Fibroblast of skin of left quadriceps (primary cell): ENCODE measurements around the gene TUBA4B.
A peak's percentile ranks its signal among the peaks of the same experiment; 100 is the strongest.

Source experiments
- DNase-seq, 2 experiments: peaks; one replicate each; pipeline ENCODE4 v3.0.0-alpha.2; 2013; ENCODE audit warnings: low read depth in 2 of 2

Gene TUBA4B

DNA sequence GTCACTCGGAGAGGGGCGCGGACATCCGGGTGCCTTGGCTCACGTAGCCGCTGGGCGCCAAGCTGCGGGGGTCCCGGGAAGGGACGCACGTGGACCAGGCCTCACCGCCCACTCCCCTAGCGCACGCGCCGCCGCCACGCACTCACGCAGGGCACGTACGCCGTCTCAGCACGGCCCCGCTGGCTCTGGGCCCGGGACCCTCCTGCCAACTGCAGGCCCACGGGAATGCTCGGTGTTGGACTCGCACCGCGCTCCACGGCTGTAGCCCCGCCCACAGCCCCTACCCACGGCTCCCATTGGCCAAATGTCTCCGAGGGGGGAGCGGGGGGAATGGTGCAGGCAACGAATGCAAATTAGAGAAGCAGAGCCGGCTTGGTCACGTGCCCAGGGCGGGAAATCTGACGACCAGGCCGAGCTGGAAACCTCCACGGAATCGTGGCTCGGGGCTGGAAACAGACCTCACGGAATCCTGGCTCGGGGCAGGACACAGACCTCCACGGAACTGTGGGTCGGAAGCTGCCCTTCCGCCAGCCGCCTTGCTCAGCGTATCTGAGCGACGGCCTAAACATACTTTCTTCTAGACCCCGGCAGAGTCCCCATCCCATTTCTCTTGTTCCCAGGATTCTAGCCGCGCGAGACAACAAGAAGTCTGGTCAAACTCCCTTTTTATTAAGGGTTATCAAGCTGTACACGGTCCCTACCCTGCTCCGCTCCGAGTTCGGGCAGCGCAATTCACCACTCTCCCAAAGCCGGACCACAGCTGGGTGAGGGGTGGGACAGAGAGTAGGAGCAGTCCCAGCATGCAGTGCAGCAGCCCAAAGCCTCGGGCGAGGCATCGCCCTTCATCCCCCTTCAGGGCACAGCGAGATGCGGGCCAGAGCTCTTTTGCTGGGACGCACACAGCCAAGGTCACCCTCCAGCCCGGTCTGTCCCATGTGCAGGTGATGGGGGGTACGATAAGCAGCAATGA, 34.0 kb upstream of the TUBA4B start, which contains the start of gene ABCB6:
Gene ABCB6 (minus strand): TSS at position 227 of the 970 bp plus-strand sequence. CDS start 285 bp downstream, outside the sequence.
- peak; percentile 91 to 92 for DNase-seq

DNA sequence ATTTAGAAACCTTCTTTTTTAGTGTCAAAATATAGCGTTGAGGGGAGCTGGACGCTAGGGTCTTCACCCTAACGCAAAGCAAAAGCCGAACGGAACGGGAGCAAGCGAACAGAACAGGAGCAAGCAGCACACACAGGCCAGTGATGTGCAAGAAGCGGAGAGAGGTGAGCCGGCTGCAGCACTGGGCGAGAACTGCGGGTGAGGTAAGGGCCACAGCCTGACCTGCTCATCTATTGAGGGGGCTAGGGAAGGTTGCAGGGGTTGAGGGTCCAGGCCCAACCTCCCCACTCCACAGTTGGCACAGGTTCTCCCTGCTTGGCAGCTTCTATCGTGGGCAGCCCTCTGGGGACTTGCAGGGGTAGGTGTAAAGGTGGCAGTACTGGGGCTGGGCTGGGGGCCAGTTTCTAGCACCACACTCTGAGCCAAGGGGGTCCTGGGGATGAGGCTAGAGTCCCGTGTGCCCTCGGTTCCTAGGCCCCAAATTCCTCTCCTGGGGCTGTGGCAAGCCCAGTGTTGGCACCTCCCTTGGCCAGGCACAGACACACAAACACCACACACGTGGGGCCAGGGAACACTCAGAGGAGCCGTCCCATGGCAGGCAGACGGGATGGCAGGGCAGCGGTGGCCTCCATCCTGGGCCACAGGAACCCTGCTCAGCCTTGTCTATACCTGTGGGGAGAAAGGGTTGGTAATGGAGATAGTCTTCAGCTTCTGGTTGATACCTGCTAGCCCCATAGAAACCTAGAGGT, 33.1 kb upstream of the TUBA4B start:
- DNase-seq, result no peak

DNA sequence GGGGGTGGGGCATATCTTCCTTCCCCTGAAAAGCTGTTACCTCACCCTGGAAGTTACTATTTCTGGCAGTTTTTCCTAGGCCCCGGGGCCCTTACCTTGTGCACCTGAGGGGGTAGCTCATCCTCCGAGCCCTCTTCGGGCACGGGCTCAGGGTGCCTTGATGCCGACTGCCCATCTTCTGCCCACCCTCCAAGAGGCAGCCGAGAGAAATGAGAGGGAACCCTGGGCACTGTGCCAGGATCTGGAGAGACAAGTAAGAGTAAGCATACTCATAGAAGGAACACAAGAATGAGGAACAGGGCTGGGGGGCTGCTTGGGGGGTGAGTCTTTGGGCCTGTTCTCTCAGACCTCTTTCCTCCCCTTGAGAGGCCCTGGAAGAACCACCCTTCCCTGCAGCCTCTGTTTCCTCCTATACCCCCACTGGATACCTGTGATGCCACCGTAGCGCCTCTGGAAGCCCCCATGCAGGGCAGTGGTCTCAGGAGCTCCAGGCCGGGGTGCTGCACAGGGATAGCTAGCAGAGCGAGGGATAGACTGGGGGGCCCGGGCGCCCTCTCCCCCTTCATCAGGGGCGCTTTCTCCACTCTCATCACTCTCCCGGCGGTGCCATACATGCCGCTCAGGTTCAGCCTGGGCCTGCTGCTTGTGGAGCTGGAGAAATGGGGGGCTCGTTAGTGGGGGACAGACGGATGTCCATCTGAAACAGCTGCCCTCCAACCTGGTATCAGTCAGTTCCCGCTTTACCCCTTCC, 32.2 kb upstream of the TUBA4B start:
- DNase-seq, result no peak

DNA sequence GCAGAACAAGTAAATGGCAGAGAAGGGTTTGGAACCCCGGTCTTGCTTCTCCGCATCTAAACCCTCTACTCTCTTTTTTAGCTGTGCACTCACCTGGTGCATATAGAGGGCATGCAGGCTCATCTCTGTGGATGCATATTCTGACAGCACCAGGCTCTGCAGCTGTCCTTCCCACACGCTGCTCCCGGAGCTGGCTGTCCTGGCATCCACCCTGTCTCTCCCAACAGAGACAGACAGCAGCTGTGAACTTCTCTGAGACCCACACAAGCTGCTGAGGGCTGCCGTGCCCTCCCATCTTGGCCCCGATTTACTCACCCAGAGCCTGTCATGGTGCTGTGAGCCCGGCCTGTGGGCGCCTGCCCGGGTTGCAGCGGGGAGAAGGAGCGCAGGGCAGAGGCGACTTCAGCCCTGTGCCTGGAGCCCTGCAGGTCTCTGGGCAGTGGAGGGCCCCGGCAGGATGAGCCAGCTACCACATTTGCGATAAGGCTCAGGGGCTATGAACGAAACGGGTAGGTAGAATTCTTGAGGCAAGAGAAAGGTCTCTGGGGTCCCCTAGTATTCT, 31.0 kb upstream of the TUBA4B start:
- no peak for DNase-seq

DNA sequence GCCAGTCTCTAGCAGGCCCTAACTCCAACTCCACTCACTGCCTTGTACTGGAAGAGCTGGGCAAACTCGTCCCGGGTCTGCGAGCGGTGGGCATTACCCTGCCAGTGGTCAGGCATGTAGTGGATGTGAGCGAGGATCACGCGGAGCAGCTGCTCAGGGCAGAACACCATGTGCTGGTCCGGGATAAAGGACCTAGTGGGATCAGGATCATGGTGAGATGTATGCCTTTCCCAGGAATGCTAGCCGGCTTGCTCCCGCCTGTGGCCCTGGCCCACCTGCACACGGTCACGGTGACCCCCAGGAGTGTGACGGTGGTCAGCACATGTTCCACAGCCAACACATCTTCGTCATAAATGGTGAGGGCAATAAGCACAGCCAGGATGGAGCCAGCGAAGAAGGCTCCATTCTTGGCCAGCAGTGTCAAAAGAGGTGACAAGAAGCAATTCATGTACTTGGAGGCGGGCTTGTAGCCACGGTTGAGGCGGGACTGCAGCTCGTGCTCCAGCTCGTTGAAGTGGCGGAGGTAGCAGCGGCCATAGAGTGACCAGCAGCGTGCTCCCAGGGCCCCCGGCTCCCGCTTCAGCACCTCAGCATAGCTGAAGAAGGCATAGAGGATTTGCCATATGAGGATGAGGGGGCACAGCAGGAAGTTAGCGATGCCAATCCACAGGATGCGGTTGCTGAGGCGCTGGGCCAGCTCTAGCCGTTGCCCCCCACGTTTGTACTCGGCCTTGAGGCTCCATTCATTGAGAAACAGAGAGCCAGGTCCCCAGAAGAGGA, 29.0 kb upstream of the TUBA4B start:
- no peak for DNase-seq

DNA sequence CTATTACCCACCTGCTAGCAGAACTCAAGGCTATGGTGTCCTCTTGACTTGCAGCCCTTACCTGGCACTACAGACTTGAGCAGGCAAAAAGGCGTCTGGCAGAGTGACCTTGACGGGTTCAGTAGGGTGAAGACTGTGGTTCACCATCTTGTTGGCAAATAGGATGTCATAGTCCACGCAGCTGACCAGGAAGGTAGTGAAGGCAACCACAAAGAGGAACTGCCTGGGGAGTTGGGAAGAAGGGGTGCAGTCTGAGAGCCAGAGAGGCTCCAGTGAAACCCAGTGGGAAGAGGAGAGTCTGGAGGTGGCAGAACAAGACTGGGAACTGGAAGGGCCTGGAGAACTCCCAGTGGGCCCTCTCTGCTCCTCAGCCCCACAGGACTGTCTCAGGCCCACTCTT, 27.7 kb upstream of the TUBA4B start:
- no peak for DNase-seq

DNA sequence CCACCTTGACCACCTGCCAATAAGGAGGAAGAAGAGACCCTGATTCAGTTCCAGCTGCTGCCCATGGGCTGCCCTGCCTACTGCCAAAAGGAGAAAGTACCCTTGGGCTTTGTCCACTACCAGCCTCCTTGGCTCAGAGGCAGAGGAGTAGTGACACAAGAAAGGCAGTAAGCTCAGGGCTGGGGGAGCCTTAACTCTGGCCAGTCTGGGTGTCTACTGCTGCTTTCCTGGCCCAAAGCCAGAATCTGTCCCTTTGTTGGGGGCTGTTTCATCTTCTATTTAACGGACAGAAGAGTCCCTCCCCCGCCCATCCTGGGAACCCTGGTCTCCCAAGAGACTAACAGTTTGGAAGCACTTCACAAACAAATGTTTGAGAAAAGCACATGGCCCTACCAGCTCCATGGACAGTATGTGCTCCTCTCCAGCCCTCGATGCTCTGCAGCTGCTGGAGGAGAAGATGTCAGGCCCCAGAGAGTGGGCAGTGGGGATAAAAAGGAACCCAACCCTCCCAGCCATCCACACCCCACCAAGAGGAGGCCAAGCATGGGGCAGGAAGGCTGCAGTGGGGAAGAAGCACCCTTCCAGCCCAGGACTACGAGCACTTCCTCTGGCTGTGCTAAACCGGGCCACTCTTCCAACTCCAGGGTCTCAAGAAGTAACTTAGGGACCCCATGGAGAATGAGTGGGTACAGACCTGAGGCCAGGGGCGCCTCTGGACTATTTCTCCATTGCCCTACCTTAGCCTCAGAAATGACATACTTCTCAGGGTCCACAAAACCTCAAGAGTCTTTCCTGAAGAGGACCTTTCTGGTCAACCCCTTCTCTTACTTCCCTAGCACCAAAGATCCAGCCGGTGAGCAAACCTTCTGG, 24.8 kb upstream of the TUBA4B start:
- DNase-seq, result no peak

DNA sequence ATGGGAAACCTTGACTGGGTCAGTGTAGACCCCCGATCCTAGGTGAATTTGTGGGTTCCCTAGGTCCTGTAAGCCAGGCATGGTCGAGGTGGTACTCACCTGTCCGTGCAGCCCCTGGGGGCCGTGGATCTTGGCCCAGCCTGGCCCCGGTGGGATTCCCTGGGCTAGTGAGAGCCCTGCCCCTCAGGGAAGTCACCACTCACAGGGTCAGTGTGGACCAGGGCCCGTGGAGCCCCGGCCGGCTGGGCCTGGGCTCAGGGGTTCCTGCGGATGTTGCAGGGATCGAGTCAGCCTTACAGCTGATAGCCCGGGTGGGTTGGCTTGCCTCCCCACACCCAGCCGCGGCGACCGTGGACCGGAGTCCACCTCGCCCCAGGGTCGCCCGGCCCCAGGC, 24.1 kb upstream of the TUBA4B start:
- no peak for DNase-seq

DNA sequence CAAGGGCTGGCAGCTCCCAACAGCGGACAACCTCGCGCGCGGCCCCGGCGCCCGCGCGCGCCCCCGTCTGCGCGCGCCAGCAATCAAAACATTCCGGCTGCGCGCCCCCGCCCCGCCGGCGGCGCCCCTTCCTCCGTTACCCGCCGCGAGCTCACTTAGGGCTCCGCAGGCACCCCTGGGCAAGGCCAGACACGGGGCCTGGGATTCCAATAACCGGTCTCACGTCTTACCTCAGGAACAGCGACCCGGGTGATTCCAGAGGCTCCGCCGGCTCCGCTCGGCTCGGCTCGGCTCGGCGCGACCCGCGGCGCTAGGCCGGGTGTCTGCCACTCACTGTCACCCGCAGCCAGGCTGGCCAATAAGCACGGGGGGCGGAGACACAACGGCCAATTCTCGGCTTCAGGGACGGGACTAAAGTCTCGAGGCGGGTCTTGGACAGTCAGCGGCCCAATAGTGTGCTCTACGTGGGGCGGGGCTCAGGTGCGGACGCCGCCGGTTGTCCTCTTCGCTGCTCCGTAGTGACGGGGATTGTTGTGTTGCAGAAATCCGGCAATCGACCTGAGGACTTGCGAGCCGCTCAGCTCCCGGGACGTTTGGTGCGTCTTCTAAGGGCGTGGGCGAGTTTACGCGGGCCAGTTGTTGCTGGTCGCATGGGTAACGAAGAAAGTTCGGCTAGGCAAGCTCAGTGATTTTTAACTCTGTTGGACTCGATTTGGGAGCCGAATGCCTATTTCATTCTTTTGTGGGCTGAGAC, 23.6 kb upstream of the TUBA4B start, which contains the start of the genes ANKZF1 and ATG9A:
Gene ANKZF1 (plus strand): TSS at position 502 of the 754 bp plus-strand sequence. CDS start 452 bp downstream, outside the sequence.
Gene ATG9A (minus strand): TSS at position 332 of the 754 bp plus-strand sequence. CDS start 1,612 bp downstream, outside the sequence.
- DNase-seq, result peak; percentile 96 to 97

DNA sequence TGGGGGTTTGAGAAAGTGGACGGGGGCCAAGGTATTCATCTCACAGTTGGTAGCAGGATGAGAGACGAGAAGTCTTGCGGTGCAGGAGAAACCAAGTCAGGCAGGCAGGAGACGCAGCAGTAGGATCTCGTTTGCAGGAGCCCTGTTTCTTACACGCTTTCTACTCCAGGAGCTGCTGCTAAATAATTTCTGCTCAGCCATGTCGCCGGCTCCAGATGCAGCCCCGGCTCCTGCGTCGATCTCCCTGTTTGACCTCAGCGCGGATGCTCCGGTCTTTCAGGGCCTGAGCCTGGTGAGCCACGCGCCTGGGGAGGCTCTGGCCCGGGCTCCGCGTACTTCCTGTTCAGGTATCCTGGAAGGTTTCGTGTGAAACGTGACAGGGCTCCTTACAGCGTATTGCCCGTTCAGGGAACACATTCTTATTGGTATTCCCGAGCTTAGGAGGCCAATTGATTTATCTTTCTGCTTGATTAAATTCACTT, 22.9 kb upstream of the TUBA4B start:
- no peak for DNase-seq

DNA sequence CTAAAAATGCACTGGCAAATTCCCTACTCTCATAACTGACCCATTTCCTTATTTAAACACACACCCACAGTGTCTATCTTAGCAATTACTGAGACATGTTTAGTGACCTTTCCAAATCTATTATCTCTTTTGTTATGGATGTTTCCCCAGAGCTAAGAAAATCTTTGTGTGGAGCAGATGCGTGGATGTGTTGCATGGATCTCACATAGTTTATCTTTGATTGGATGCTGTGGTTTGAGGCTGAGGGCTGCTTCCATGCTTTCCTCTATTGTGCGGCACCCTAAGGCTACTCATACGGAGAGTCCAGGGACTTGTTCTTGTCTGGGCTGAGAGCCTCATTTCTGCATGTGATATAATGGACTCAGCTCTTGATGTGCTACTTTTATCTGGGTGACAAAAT, 18.7 kb upstream of the TUBA4B start:
- DNase-seq, result no peak

DNA sequence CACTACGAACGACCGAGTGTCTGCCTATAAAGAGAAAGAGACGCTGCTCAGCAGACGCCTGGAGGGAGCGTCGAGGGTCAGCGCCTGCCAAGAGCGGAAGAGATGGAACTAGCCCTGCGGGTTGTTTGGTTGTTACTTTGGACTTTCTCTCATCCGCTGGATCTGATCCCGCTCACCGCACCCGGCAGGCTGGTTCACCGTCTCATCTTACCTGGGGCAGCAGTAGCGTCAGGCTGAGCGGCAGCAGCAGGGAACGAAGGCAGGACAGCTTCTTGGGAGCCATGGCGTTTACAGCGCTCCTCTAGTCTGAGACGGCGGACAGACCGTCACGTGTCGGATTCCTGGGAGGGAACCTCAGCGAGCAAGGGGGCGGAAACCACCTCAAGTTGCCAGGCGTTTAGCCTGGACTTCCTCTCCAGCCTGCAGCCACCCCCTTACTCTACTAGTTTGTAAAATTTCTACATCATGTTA, 9.7 kb upstream of the TUBA4B start:
- DNase-seq, result no peak

DNA sequence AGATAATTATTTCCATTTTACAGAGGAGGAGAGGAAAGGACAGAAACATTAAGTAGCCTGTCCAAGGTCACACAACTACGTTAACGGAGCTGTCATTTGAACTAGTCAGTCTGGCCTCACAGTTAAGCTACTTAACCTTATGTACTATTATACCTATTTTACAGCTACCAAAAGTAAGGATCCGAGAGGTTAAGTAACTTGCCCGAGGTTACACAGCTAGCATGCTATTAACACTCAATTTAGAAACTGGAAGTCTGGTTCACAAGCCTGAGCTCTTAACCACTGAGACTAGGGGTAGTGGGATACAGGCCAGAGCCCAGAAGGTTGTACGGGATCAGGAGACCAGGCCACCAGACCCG, 8.3 kb upstream of the TUBA4B start:
- no peak for DNase-seq

DNA sequence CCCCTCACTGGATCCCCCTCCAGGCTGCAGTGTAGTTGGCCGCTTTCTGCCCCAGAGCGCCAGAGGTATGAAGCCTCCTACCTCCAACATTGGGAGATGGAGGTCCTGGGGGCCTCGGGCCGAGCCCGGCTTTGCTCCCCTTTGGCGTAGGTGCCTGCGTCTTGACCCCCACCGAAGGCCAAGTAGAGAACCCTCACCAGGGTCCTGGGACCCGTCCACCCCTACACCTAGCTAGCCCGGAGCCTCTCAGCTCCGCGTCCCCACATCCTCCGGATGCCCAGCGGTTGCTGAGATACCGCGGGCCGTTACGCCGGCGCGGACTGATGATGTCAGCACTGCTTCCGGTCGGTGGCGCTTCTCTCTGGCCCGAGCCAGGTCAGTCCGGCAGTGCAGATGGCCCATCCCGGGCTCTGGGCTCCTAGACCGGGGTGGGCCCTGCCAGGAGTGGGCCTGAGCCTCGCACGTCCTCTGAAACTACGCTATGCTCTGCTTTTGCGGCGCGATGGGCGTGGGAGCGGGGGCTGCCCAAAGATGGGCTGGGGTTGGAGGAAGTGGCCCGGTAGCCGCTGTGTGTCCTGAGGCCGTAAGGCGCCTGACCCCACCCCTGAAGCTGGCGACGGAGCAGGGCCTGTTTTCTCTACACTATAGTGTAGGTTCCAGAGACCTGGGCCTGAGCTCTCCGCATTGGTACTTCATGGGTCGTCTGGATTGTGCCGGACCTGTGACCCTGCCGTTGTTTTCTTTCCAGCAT, 7.7 kb upstream of the TUBA4B start, which contains the start of the genes GLB1L and STK16:
Gene GLB1L (minus strand): TSS at position 297 of the 751 bp plus-strand sequence. CDS start 1,871 bp downstream, outside the sequence.
Gene STK16 (plus strand): TSS at position 332 of the 751 bp plus-strand sequence. CDS start 521 bp downstream, outside the sequence.
- DNase-seq, result peak; percentile 73 to 74

DNA sequence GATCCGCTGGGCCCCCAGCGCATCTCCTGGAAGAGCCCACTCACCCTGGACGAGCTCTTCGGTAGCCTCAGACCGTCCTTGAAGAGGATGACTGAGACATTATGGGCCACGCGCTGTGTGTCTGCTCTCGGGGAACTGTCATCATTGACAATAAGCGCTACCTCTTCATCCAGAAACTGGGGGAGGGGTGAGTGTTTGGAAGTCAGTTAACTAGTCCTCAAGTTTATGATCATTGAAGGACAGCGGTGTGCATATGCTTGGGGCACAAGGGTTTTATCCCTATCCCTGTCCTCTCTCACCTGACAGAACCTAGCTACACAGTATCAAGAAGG, 7.2 kb upstream of the TUBA4B start:
- no peak for DNase-seq

DNA sequence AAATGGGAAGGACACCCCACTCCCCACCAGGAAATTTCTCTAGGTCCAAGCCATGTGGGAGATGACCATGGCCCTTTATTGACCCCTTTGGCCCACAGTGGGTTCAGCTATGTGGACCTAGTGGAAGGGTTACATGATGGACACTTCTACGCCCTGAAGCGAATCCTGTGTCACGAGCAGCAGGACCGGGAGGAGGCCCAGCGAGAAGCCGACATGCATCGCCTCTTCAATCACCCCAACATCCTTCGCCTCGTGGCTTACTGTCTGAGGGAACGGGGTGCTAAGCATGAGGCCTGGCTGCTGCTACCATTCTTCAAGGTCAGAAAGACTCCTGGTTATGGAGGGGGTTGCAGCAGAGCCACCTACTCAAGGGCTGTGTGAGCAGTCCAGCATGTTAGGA, 6.5 kb upstream of the TUBA4B start:
- no peak for DNase-seq
